ENCODE results near the gene SPSB2.

SPSB2 gene

GRCh38 chr12:6822426-6823135 lies 50.5 kb downstream of the SPSB2 start:
- no peak for TF ChIP-seq ZFX (IDR thresholded peaks at IDR 0.05)
- TF ChIP-seq, protein P1, sequence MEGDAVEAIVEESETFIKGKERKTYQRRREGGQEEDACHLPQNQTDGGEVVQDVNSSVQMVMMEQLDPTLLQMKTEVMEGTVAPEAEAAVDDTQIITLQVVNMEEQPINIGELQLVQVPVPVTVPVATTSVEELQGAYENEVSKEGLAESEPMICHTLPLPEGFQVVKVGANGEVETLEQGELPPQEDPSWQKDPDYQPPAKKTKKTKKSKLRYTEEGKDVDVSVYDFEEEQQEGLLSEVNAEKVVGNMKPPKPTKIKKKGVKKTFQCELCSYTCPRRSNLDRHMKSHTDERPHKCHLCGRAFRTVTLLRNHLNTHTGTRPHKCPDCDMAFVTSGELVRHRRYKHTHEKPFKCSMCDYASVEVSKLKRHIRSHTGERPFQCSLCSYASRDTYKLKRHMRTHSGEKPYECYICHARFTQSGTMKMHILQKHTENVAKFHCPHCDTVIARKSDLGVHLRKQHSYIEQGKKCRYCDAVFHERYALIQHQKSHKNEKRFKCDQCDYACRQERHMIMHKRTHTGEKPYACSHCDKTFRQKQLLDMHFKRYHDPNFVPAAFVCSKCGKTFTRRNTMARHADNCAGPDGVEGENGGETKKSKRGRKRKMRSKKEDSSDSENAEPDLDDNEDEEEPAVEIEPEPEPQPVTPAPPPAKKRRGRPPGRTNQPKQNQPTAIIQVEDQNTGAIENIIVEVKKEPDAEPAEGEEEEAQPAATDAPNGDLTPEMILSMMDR (conservative IDR thresholded peaks at IDR 0.05): no peak
- H3K27ac ChIP-seq: no peak overlapping the region

DNA sequence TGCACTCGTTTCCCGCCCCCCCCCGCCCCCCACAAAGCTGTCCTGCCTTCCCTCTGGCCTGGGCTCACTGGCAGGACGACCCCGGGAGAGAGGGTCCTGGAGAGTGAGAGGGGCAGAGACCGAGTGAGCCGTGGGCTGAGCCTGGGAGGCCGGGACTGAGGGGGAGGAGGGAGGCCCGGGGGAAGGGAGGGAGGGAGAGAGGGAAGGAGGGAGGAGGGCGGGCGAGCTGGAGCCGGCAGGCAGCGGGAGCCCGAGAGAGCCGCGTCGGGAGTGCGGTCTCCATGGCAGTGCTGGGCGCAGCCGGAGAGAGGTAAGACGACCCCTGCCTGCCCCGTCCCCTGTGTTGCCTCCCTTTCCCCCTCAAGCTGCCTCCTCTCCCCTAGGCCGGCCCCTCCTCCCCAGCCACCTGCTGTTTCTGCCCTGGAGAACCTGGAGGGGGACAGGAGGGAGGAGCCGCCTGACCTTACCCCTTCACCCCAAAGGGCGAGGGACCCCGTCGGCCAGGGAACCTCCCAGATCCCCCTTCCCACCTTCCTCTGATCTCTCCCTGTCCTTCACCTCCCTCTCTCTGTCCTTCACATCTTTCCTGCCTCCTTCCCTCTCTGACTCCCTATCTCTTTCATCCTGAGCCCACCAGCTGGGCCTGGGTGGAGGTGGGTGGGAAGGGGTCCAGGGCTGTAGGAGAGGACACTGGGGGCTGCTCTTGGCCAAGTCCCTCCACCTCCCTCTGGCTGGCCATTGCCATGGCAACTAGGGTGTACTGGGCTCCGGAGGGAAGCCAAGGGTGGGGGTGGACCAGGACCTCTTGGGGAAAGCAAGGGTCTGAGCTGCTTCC lies 51.3 kb downstream of the SPSB2 start, which contains the start of gene GPR162:
Gene GPR162 (plus strand): TSS at position 231 of the 835 bp plus-strand sequence. CDS start 2,078 bp downstream, outside the sequence.
- TF ChIP-seq, protein P1 (conservative IDR thresholded peaks at IDR 0.05): no peak
- no peak for TF ChIP-seq ZFX (IDR thresholded peaks at IDR 0.05)
- H3K27ac ChIP-seq: no peak within 1 kb of the TSS

Data from C4-2B (cell line).